HAP-1 (cell line): Measurements from ENCODE around the gene PTPRN2.

Source experiments
- DNase-seq, 2 experiments: peaks; one replicate each; pipeline ENCODE4 v3.0.0-alpha.2; 2016 to 2020; ENCODE audit warnings: low spot score in 2 of 2
- H3K27me3 ChIP-seq: fragments of 250-450 bp; sonication (Bioruptor Pico); 2 replicates; pipeline ENCODE4 v1.5.1; 2020; ENCODE audit warnings: low read depth, mild to moderate bottlenecking, moderate library complexity
- H3K36me3 ChIP-seq: fragments of 250-450 bp; sonication (Bioruptor Pico); replicated peaks from 2 replicates; pipeline ENCODE4 v1.5.1; 2020; ENCODE audit warnings: mild to moderate bottlenecking
- H3K4me1 ChIP-seq: fragments of 250-450 bp; sonication (Bioruptor Pico); 2 replicates; pipeline ENCODE4 v1.5.1; 2020; ENCODE audit warnings: mild to moderate bottlenecking
- H3K4me3 ChIP-seq: fragments of 250-450 bp; sonication (Bioruptor Pico); 2 replicates; pipeline ENCODE4 v1.5.1; 2020; ENCODE audit warnings: mild to moderate bottlenecking, moderate library complexity
- H3K9me3 ChIP-seq: fragments of 250-450 bp; sonication (Bioruptor Pico); 2 replicates; pipeline ENCODE4 v1.5.1; 2020; ENCODE audit warnings: mild to moderate bottlenecking, moderate library complexity
- in situ Hi-C: fragments of 300-500 bp; cut with MboI; formaldehyde crosslinking; loops from 3 replicates; pipeline ENCODE4 v1.14.3; 2020; ENCODE audit warnings: low sequenced_read_pairs, inconsistent platforms, mixed read lengths

PTPRN2 gene

DNA sequence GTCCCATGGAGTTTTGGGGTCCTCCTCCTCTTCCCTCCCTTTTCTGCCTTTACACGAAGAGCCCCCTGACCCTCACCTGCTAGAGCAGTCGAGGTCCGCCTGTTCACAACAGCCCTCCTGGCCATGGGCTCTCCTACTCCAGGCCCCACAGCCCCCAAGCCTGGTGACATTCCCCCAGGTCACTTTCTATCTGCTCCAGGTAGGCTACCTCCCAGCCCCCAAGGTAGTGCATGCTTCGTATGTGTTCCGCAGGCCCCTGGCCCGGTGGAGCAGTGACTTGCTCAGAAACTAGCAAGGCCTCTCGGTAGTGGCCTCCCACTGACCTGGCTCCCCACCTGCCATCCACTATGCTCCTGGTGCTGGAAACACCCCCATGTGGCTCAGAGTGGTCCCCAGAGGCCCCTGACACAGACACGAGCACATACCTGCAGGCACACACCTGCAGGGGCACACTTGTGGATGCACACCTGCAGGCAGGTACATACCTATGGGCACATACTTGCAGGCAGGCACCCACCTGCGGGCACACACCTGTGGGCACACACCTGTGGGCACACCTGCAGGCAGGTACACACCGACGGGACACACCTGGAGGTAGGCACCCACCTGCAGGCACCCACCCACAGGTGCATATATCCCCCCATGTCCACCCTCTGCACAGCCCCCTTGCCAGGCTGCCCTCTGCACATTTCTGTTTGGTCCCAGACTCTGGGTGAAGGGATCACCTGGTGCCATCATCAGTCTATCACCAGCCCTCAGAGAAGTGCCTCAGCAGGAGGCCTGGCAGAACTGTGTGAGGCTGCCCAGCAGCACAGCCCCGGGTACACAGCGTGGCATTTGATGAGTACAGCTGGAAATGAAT is 322.5 kb downstream of the PTPRN2 start:
- Histone ChIP-seq H3K27me3 (no peaks in the 10 kb centered on the region), H3K9me3 (no peaks in the 10 kb centered on the region), H3K4me1 (no peaks in the 10 kb centered on the region), H3K4me3 (no peak overlapping the region), H3K36me3 (no peaks in the 10 kb centered on the region)
- DNase-seq: no peak
- in situ Hi-C loops: no loop called here

DNA sequence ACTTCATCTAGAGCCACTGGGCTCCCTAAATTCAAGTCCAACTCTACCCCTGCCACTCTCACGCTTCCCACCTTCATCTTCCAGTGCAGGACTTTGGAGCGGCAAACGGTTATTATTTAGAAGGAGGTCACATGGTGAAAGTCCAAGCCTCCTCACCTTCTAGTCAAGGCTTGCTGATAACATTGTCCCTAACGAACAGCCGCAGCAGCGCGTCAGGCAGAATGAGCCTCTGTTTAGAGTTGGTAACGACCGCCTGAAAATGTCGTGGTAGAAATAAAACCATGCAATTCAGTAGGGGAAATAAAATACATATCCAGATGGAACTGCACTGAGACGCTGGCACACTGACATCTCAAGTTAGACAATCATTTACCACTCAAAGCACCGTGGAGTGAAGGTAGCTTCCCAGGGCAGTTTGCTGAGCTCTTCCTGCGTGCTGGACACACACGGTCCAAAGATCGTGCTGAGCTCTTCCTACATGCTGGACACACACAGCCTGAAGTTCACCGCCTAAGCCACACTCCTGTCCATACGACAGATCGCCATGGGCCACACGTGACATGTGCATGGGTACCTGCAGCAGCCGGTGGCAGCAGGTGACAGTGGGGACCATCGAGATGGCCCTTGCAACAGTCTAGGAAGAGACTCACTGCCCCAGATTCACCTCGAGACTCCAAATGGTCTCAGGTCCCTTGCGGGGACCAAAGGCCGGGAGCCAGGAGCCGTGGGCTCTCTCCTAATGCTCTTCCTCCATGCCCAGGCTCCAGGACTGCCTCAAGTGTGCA is 323.5 kb downstream of the PTPRN2 start:
- in situ Hi-C loops: no loop called here
- H3K27me3 ChIP-seq: no peaks in the 10 kb centered on the region
- no peaks in the 10 kb centered on the region for H3K4me1 ChIP-seq
- no peaks in the 10 kb centered on the region for H3K36me3 ChIP-seq
- no peak overlapping the region for H3K4me3 ChIP-seq
- DNase-seq: no peak
- no peaks in the 10 kb centered on the region for H3K9me3 ChIP-seq

DNA sequence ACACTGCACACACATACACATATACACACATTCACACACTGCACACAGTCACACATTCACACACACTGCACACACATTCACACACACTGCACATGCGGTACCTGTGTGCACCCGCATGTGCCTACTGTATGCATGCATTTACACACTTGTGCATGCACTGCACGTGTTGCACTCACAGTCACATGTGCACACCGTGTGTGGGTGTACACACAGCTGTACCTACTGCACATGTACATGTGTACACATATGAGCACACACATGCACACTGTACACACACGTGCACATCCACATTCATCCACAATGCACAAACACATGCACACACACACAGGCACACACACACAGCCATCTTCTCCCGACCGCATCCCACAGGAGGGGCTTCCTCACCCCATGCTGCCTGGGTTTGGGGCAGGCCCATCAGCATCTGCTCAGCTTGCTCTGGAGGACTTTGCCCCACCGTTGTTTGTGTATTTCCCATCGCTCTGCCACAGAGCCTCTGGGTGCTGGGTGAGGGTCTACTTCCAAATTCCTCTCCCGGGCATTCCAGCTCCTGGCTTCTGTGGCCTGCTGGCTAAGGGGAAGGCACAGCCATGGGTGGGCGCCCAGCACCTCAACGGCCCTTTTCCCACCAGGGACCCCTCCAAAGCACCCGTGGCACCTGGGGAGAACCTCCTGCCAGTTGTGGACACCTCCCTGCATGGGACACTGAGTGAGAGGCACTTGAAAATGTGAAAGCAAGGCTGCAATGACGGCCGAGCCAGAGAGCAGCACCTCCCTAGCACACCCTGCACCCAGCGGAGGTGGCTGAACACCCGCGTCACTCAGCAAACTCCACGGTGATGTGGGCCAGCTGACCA is 324.3 kb downstream of the PTPRN2 start:
- Histone ChIP-seq H3K36me3 (no peaks in the 10 kb centered on the region), H3K9me3 (no peaks in the 10 kb centered on the region), H3K4me3 (no peak overlapping the region), H3K27me3 (no peaks in the 10 kb centered on the region), H3K4me1 (no peaks in the 10 kb centered on the region)
- in situ Hi-C loops: no loop called here
- DNase-seq: no peak

DNA sequence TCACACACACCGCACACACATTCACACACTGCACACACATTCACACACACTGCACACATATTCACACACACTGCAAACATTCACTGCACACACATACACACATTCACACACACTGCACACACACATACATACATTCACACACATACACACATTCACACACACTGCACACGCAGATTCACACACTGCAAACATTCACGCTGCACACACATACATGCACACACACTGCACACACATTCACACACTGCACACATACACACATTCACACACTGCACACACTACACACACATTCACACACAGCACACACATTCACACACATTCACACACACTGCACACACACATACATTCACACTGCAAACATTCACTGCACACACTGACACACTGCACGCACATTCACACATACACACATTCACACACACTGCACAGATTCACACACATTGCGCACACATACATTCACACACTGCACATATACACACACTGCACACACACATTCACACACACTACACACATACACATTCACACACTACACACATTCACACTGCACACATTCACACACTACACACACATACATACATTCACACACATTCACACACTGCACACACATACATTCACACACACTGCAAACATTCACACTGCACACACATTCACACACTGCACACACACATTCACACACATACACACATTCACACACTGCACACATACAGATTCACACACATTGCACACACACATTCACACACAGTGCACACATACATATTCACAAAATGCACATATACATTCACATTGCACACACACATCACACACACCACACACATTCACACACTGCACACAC is 325.1 kb downstream of the PTPRN2 start:
- no peak overlapping the region for H3K4me3 ChIP-seq
- in situ Hi-C loops: no loop called here
- H3K4me1 ChIP-seq: no peaks in the 10 kb centered on the region
- H3K36me3 ChIP-seq: no peaks in the 10 kb centered on the region
- no peaks in the 10 kb centered on the region for H3K9me3 ChIP-seq
- no peak for DNase-seq
- H3K27me3 ChIP-seq: no peaks in the 10 kb centered on the region

DNA sequence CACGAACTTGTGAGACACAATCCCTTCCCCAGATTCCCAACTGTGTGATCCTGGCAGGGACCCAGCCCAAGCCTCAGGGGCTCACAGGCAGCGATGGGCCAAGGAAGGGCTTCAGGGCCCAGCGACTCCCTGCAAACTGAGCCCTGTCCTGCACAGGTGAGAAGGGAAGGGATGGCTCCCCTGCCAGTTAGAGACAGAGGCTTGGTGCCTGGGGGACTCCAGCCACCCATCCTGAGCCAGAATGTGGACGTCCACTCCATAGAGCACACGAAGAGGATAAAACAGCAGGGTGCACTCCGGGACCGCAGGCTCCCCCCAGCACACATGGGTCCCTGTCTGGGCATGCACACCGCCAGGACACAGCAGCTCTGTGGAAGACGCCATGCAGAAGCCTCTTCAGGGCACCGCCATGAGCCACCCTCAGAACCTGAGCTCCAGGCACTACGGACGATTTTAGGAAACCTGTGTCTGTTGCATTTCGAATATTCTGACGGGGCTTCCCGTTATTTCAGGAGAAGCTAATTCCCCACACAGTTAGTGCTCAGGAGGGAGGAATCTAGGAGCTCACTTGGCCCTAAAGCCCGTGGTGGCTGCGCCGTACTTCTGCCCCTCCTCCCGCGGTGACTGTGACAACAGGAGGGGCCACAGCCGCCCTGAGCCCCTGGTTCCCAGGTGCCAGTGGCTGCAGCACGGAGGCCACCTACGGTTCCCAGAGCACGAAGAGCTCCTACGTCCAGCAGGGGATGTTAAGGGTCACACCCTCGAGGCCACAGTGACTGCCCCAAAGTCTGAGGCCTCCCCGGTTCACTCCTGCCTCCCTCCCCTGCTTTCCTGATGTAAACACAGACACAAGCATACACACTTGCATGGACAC is 326.0 kb downstream of the PTPRN2 start:
- in situ Hi-C loops: no loop called here
- Histone ChIP-seq H3K36me3 (no peaks in the 10 kb centered on the region), H3K4me1 (no peaks in the 10 kb centered on the region), H3K4me3 (no peak overlapping the region), H3K27me3 (no peaks in the 10 kb centered on the region), H3K9me3 (no peaks in the 10 kb centered on the region)
- no peak for DNase-seq

DNA sequence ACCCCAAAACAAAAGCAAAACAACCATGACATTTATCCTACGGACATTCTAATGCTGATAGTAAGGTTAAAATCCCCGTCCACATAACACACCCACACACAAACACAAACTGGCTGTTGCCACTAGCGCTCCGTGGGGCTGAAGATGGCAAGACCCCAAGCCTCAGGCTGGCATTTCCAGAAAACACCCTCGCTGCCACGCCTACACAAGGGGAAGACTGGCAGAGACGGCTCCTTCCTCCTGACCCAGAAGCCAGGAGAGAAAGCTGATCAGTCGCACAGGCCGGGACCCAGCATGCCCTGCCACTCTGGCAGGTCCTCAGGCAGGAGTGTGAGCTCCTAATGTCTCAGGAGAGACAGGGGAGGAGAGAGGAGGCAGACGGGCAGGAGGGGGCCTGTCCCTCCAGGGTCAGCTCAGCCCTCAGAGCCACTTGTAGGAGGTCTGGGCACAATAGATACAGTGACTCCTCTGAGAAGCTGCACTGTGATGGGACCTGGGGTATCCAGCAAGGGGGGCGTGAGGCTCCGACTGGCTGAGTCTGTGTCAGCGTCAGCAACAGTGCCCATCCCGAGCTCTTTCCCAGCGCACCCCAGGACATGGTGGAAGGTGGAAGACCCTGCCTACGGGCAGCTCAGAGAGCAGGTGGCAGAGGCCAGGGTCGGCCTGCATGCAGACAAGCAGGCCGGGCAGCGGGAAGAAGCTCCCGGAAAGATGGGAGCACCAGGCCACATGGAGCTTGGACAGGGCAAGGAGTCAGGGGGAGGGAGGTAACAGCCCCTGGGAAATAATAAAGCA is 326.9 kb downstream of the PTPRN2 start:
- in situ Hi-C loops: no loop called here
- Histone ChIP-seq H3K4me1 (no peaks in the 10 kb centered on the region), H3K9me3 (no peaks in the 10 kb centered on the region), H3K36me3 (no peaks in the 10 kb centered on the region), H3K4me3 (no peak overlapping the region), H3K27me3 (no peaks in the 10 kb centered on the region)
- DNase-seq: no peak

DNA sequence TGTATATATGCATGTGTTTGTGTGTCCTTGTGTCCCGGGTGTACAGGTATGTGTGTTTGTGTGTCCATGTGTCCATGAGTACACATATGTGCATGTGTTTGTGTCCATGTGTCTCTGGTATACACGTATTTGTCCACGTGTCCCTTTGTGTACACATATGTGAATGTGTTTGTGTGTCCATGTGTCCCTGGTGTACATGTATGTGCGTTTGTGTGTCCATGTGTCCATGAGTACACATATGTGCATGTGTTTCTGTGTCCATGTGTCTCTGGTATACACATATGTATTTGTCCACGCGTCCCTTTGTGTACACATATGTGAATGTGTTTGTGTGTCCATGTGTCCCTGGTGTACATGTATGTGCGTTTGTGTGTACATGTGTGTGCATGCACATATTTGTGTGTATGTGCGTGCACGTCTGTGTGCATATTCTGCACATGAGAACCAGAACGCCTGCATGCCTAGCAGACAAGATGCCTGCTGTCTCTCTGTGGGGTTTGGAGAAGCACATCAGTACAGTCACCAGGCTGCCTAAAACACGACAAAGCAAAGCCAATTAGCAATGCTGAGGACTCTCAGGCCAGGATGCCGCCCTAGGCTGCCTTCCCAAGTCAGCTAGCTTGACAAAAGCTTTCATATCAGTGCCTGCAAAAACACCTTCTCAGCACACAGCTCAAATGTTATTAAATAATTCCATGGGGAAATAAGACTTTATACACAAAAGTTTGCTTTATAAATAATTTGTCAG is 327.8 kb downstream of the PTPRN2 start:
- Histone ChIP-seq H3K9me3 (no peaks in the 10 kb centered on the region), H3K4me1 (no peaks in the 10 kb centered on the region), H3K36me3 (no peaks in the 10 kb centered on the region), H3K27me3 (no peaks in the 10 kb centered on the region), H3K4me3 (no peak overlapping the region)
- in situ Hi-C loops: no loop called here
- no peak for DNase-seq

DNA sequence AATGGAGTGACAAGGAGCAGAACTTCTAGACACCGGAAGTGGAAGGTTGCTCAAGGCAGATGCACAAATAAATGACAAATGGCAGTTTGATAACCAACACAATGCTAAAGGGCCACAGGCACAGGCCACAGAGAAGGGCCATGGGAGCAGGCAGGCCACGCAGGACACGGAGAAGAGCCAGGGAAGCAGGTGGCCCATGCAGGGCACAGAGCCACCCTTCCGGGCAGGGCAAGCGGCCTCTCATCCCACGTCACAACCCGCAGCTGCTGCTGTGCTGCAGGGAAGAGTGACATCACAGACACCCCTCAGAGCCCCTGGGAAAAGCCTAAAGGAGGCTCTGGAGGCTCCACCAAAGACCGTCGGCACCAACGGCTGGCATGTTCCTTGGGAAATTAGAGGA is 328.5 kb downstream of the PTPRN2 start:
- Histone ChIP-seq H3K4me1 (no peaks in the 10 kb centered on the region), H3K36me3 (no peaks in the 10 kb centered on the region), H3K4me3 (no peak overlapping the region), H3K27me3 (no peaks in the 10 kb centered on the region), H3K9me3 (no peaks in the 10 kb centered on the region)
- in situ Hi-C loops: no loop called here
- DNase-seq: no peak

DNA sequence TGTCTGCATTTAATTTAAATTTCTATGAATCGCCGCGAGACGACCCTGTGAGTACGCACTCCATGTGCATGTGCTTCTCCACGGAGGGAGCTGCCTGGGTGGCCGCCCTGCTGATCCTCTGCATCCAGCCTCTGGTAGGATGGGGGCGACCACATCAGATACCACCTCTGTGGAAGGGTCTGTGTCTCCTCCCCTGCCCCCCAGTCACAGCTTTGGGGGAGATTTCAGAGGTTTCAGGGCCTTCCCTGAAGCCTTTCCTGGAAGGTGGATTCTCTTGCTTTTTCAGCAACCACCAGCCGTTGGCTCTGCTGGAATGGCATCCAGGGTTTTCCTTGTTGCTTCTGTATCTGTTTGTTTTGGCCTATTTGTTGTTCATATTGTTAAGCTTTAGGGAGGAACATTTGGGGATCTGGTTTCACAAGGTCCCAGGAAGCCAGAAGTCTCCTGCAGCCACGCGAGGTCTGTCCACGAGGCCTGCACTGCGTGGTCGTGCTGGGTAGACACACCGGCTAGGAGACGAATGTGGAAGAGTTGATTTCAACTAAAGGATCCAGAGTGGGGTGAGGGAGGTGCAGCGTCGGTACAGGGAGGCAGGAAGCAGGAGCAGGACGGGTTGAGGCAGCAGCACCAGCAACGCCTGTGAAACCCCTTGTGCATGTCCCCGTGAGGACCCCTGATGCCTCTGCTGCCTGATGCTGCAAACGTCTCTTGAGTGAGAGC is 329.1 kb downstream of the PTPRN2 start:
- H3K4me1 ChIP-seq: no peaks in the 10 kb centered on the region
- in situ Hi-C loops: no loop called here
- H3K4me3 ChIP-seq: no peak overlapping the region
- DNase-seq: no peak
- H3K9me3 ChIP-seq: no peaks in the 10 kb centered on the region
- no peaks in the 10 kb centered on the region for H3K27me3 ChIP-seq
- H3K36me3 ChIP-seq: no peaks in the 10 kb centered on the region

DNA sequence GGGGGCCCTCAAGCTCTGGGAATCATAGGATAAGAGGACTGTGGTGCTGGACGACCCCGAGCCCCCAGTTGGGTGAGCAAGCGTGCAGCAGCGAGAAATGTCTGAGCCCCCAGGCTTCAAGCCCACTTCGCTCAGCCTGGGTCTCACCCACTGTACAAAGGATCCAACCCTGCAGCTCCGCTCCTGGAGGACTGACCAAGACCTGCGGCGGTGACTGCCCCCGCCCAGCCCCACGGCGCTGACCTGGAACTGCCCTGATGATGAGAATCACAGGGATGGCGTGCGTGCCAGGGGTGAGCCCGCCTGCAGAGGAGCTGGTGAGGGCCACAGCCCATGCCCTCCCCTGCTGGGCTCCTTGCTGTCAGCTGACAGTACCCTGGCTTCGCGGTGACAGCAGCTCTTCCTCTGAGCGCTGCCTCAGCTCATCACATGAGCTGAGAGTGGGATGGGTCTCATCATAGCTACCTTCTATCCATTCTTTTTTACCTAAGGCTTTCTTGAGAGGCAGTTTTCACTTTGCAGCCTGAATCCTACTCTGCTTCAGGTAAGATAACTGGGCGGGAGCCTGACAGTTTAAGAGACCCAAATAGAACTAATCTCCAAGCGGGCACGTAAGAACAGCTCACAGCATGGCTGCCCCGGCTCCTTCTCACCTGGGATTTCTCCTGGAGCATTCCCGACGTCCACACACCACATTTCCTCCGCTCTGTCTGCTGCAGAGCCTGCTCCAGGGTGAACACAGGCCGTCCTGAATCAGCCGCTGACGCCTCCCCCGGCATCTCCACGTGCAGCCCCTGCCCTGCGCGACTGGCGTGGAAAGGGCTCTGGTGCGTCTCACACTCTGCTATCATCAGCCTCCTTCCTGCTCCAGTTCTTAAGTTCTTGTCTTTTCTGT is 329.9 kb downstream of the PTPRN2 start:
- Histone ChIP-seq H3K9me3 (no peaks in the 10 kb centered on the region), H3K36me3 (no peaks in the 10 kb centered on the region), H3K4me3 (no peak overlapping the region), H3K27me3 (no peaks in the 10 kb centered on the region), H3K4me1 (no peaks in the 10 kb centered on the region)
- in situ Hi-C loops: no loop called here
- DNase-seq: no peak
